ENCODE measurements around the gene MRPL10.

Gene MRPL10

DNA sequence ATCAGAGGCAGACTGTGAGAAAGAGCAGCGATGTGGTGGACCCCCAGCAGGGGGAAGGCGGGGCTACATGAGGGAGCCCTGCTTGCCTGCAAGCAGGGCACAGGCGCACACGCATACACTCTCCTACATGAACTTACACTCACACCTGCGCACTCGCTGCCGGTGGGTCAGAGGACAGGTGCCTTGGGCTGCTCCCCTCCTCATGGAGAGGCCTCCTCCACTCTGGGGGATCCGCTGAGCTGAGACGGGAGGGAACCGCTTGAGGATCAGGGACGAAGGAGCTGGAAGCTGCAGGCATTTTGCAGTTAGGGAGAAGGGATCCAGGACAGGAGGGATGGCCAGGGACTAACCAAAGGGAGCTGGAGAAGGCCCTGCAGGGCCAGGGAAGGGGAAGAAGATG is 23.9 kb downstream of the MRPL10 start:
- H3K4me3 ChIP-seq (ENCODE audit: low read depth in 1 of 2, low read length in 2 of 2), result no peak overlapping the region
- H3K36me3 ChIP-seq (ENCODE audit: insufficient read depth, low read length), result peaks cover 34% of the 10 kb centered on the region
- no peak overlapping the region for H3K27ac ChIP-seq (ENCODE audit: low read depth, low read length)
- H3K27me3 ChIP-seq (ENCODE audit: control insufficient read depth in 1 of 2, insufficient read depth in 2 of 2, low read length in 2 of 2), result no peaks in the 10 kb centered on the region
- H3K4me1 ChIP-seq (ENCODE audit: insufficient read depth, low read length), result no peaks in the 10 kb centered on the region
- H3K9ac ChIP-seq (ENCODE audit: low read length), result no peak overlapping the region
- H3K9me3 ChIP-seq (ENCODE audit: low read length), result no peaks in the 10 kb centered on the region

DNA sequence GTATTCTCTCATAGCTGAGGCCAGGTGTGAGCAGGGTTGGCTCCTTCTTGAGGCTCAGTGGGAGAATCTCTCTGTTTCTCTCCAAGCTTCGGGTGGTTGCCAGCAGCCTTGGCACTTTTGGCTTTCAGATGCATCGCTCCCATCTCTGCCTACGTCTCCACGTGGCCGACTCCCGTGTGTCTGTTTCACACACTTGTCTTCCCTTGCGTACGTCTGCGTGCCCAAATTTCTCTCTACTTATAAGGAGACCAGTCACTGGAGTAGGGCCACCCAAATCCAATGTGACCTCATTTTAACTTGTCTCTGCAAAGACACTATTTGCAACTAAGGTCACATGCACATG is 24.5 kb downstream of the MRPL10 start:
- Histone ChIP-seq H3K27ac (ENCODE audit: low read depth, low read length) (no peak overlapping the region), H3K36me3 (ENCODE audit: insufficient read depth, low read length) (peaks cover 34% of the 10 kb centered on the region), H3K27me3 (ENCODE audit: control insufficient read depth in 1 of 2, insufficient read depth in 2 of 2, low read length in 2 of 2) (no peaks in the 10 kb centered on the region), H3K4me1 (ENCODE audit: insufficient read depth, low read length) (no peaks in the 10 kb centered on the region), H3K4me3 (ENCODE audit: low read depth in 1 of 2, low read length in 2 of 2) (no peak overlapping the region), H3K9ac (ENCODE audit: low read length) (no peak overlapping the region), H3K9me3 (ENCODE audit: low read length) (no peaks in the 10 kb centered on the region)

DNA sequence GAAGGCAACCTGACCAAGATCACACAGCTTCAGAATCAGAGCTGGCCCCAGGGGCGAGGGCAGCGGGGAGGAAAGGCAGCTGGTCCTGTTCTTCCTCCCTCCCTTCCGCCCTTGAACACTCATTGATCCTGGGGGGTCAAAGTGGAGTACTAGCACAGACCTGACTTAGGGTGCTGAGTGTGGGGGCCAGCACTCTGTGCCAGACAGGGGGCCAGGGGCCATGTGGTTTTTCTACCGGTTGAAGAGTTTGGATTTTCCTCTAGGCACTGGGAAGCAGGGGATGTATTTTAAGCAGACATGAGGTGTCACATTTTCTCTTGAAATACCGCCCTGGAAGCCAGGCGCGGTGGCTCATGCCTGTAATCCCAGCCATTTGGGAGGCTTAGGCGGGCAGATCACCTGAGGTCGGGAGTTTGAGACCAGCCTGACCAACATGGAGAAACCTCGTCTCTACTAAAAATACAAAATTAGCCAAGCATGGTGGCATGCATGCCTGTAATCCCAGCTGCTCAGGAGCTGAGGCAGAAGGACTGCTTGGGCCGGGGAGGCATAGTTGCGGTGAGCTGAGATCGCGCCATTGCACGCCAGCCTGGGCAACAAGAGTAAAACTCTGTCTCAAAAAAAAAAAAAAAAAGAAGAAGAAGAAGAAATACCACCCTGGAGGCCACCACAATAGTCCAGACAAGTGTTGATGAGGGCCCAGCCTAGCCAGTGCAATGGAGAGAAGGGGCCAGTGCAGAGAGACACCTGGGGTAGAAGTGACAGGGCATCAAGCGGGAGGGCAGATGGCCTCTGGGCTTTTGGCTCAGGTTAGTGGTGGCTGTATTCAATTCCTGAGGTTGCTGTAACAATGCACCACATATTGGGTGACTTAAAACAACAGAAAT is 25.1 kb downstream of the MRPL10 start:
- Histone ChIP-seq H3K9ac (ENCODE audit: low read length) (no peak overlapping the region), H3K4me3 (ENCODE audit: low read depth in 1 of 2, low read length in 2 of 2) (no peak overlapping the region), H3K4me1 (ENCODE audit: insufficient read depth, low read length) (no peaks in the 10 kb centered on the region), H3K27ac (ENCODE audit: low read depth, low read length) (no peak overlapping the region), H3K9me3 (ENCODE audit: low read length) (no peaks in the 10 kb centered on the region), H3K36me3 (ENCODE audit: insufficient read depth, low read length) (peaks cover 33% of the 10 kb centered on the region), H3K27me3 (ENCODE audit: control insufficient read depth in 1 of 2, insufficient read depth in 2 of 2, low read length in 2 of 2) (no peaks in the 10 kb centered on the region)

GRCh38 chr17:47804461-47804860 is 26.9 kb downstream of the MRPL10 start:
- no peaks in the 10 kb centered on the region for H3K9me3 ChIP-seq (ENCODE audit: low read length)
- peaks cover 20% of the 10 kb centered on the region for H3K36me3 ChIP-seq (ENCODE audit: insufficient read depth, low read length)
- H3K27me3 ChIP-seq (ENCODE audit: control insufficient read depth in 1 of 2, insufficient read depth in 2 of 2, low read length in 2 of 2), result no peaks in the 10 kb centered on the region
- no peak overlapping the region for H3K4me3 ChIP-seq (ENCODE audit: low read depth in 1 of 2, low read length in 2 of 2)
- no peaks in the 10 kb centered on the region for H3K4me1 ChIP-seq (ENCODE audit: insufficient read depth, low read length)
- H3K9ac ChIP-seq (ENCODE audit: low read length), result no peak overlapping the region
- no peak overlapping the region for H3K27ac ChIP-seq (ENCODE audit: low read depth, low read length)

- H3K4me1 ChIP-seq (ENCODE audit: insufficient read depth, low read length), result no peaks in the 10 kb centered on the region
- H3K9ac ChIP-seq (ENCODE audit: low read length), result no peak overlapping the region
- H3K9me3 ChIP-seq (ENCODE audit: low read length), result no peaks in the 10 kb centered on the region
- no peak overlapping the region for H3K27ac ChIP-seq (ENCODE audit: low read depth, low read length)
- H3K4me3 ChIP-seq (ENCODE audit: low read depth in 1 of 2, low read length in 2 of 2), result no peak overlapping the region
- no peaks in the 10 kb centered on the region for H3K27me3 ChIP-seq (ENCODE audit: control insufficient read depth in 1 of 2, insufficient read depth in 2 of 2, low read length in 2 of 2)
- H3K36me3 ChIP-seq (ENCODE audit: insufficient read depth, low read length), result peaks cover 13% of the 10 kb centered on the region
Measured at GRCh38 chr17:47803751-47804150, 27.6 kb downstream of the MRPL10 start.

DNA sequence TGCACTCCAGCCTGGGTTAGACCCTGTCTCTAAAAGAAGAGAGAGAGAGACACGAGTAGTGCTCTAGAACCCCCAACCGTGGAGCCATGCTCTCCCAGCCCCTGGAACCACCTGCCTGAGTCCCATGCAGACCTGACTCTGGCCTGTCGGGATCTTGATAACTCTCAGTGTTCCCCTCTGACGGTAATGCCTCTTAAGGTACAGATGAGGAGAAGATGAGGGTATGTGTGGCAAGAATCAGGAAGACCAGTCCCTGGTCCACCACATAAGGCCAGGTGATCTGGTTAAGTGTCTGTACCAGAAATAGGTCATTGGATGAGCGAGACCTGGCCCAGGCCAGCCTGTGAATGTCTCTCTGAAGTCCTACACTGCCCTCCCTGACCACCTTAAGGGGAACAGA is 28.1 kb downstream of the MRPL10 start:
- H3K27ac ChIP-seq (ENCODE audit: low read depth, low read length), result no peak overlapping the region
- H3K4me1 ChIP-seq (ENCODE audit: insufficient read depth, low read length), result no peaks in the 10 kb centered on the region
- H3K9me3 ChIP-seq (ENCODE audit: low read length), result no peaks in the 10 kb centered on the region
- no peak overlapping the region for H3K9ac ChIP-seq (ENCODE audit: low read length)
- H3K36me3 ChIP-seq (ENCODE audit: insufficient read depth, low read length), result peaks cover 7% of the 10 kb centered on the region
- H3K27me3 ChIP-seq (ENCODE audit: control insufficient read depth in 1 of 2, insufficient read depth in 2 of 2, low read length in 2 of 2), result no peaks in the 10 kb centered on the region
- no peak overlapping the region for H3K4me3 ChIP-seq (ENCODE audit: low read depth in 1 of 2, low read length in 2 of 2)

GRCh38 chr17:47802341-47803022 is 28.9 kb downstream of the MRPL10 start:
- Histone ChIP-seq H3K9ac (ENCODE audit: low read length) (no peak overlapping the region), H3K9me3 (ENCODE audit: low read length) (no peaks in the 10 kb centered on the region), H3K4me1 (ENCODE audit: insufficient read depth, low read length) (no peaks in the 10 kb centered on the region)

DNA sequence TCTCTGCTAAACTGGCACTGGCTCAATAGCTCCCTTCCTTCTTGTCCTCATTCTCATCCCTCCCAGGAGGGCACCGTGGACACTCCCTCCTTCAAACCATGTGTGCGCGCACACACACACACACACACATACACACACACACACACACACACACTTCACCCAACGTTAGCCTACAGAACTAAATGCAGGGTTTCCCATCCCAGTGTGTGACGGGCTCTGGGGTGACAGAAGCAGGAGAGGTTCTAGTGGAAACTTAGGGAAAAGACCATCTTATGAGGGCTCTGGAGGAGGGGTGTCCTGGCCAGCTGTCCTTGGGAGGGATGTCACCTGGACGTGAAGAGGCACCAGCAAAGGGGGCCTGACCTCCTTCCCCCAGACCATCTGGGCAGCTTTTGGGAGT is 29.4 kb downstream of the MRPL10 start:
- Histone ChIP-seq H3K27me3 (ENCODE audit: control insufficient read depth in 1 of 2, insufficient read depth in 2 of 2, low read length in 2 of 2) (no peaks in the 10 kb centered on the region), H3K27ac (ENCODE audit: low read depth, low read length) (no peak overlapping the region), H3K9ac (ENCODE audit: low read length) (no peak overlapping the region), H3K9me3 (ENCODE audit: low read length) (no peaks in the 10 kb centered on the region), H3K4me1 (ENCODE audit: insufficient read depth, low read length) (no peaks in the 10 kb centered on the region), H3K4me3 (ENCODE audit: low read depth in 1 of 2, low read length in 2 of 2) (no peak overlapping the region), H3K36me3 (ENCODE audit: insufficient read depth, low read length) (no peaks in the 10 kb centered on the region)

More at GRCh38 chr17:47802341-47803022, 28.9 kb downstream of the MRPL10 start:
- Histone ChIP-seq H3K4me3 (ENCODE audit: low read depth in 1 of 2, low read length in 2 of 2) (no peak overlapping the region), H3K36me3 (ENCODE audit: insufficient read depth, low read length) (peaks cover 3% of the 10 kb centered on the region), H3K27ac (ENCODE audit: low read depth, low read length) (no peak overlapping the region), H3K27me3 (ENCODE audit: control insufficient read depth in 1 of 2, insufficient read depth in 2 of 2, low read length in 2 of 2) (no peaks in the 10 kb centered on the region)

- Histone ChIP-seq H3K9ac (ENCODE audit: low read length) (no peak overlapping the region), H3K4me1 (ENCODE audit: insufficient read depth, low read length) (no peaks in the 10 kb centered on the region), H3K4me3 (ENCODE audit: low read depth in 1 of 2, low read length in 2 of 2) (no peak overlapping the region), H3K9me3 (ENCODE audit: low read length) (no peaks in the 10 kb centered on the region), H3K27ac (ENCODE audit: low read depth, low read length) (no peak overlapping the region), H3K27me3 (ENCODE audit: control insufficient read depth in 1 of 2, insufficient read depth in 2 of 2, low read length in 2 of 2) (no peaks in the 10 kb centered on the region), H3K36me3 (ENCODE audit: insufficient read depth, low read length) (no peaks in the 10 kb centered on the region)
Measured at GRCh38 chr17:47801176-47801765, 30.1 kb downstream of the MRPL10 start.

DNA sequence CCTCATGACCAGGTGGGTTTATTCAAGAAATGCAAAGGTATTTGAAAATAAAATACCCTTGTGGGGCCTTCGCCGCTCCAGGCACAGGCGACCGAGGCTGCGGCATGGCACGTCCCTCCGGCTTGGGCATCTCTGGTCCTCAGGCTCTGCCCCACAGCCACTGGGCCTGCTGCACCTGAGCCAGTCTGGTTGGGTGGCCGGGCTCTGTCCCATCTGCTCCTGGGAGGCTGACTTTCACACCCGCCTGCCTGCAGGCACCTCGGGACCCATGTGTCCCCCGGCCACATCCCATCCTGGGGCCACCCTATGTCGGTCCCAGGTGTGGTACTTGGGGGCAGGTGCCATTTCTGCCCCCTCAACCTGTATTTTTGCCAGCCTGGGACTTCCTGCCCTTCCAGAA is 30.7 kb downstream of the MRPL10 start:
- no peak overlapping the region for H3K4me3 ChIP-seq (ENCODE audit: low read depth in 1 of 2, low read length in 2 of 2)
- no peak overlapping the region for H3K9ac ChIP-seq (ENCODE audit: low read length)
- H3K9me3 ChIP-seq (ENCODE audit: low read length), result no peaks in the 10 kb centered on the region
- H3K27me3 ChIP-seq (ENCODE audit: control insufficient read depth in 1 of 2, insufficient read depth in 2 of 2, low read length in 2 of 2), result no peaks in the 10 kb centered on the region
- H3K36me3 ChIP-seq (ENCODE audit: insufficient read depth, low read length), result no peaks in the 10 kb centered on the region
- no peak overlapping the region for H3K27ac ChIP-seq (ENCODE audit: low read depth, low read length)
- no peaks in the 10 kb centered on the region for H3K4me1 ChIP-seq (ENCODE audit: insufficient read depth, low read length)

DNA sequence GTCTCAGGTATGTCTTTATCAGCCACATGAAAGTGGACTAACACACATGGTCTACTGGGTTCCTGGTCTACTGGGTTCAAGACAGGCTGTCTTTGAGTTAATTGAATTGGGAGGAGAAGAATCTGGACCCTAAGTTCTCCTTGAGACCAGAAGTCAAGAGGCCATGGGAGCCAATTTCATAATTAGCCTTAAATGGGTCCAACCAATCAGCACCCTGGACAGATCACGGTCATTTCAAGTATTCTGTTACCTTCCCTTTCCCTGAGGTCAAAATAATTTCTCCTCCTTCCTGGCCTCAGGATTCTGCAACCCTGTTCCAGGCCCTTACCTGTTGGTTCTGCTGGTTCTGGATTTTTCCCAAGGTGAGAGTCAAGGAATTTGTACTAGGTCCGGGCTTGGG is 33.5 kb downstream of the MRPL10 start:
- H3K36me3 ChIP-seq (ENCODE audit: insufficient read depth, low read length), result no peaks in the 10 kb centered on the region
- H3K9ac ChIP-seq (ENCODE audit: low read length), result no peak overlapping the region
- H3K27ac ChIP-seq (ENCODE audit: low read depth, low read length), result no peak overlapping the region
- H3K4me3 ChIP-seq (ENCODE audit: low read depth in 1 of 2, low read length in 2 of 2), result no peak overlapping the region
- H3K27me3 ChIP-seq (ENCODE audit: control insufficient read depth in 1 of 2, insufficient read depth in 2 of 2, low read length in 2 of 2), result peaks cover under 1 to 7% of the 10 kb centered on the region in 2 donors
- H3K4me1 ChIP-seq (ENCODE audit: insufficient read depth, low read length), result no peaks in the 10 kb centered on the region
- H3K9me3 ChIP-seq (ENCODE audit: low read length), result no peaks in the 10 kb centered on the region

All from muscle layer of colon (tissue), 2 donors.